Kidney (tissue), 14 donors: Measurements from ENCODE around the gene ZNF827. TPM values are rescaled to one million over a fixed set of nuclear protein-coding genes. Genes with fewer than 3 reads are reported as not detected.

ENCODE experiments used
- DNase-seq, 5 donors: peaks; one replicate each; pipeline ENCODE4 v3.0.0-alpha.2; 2013 to 2020
- FAIRE-seq: peaks from 2 replicates; lab custom pipeline; 2012; peaks lifted over from hg19 to GRCh38; lab: Jason Lieb, UNC
- H3K27ac ChIP-seq, 2 donors: one replicate each; pipeline ENCODE4 v1.7.0; 2013; ENCODE audit warnings: low read depth in 2 of 2, low read length in 2 of 2, inconsistent platforms in 1 of 2
- H3K27me3 ChIP-seq: one replicate; pipeline ENCODE4 v1.7.1; 2013; ENCODE audit warnings: low read length, inconsistent platforms; ENCODE audit not compliant: control insufficient read depth, insufficient read depth
- H3K36me3 ChIP-seq, 3 donors: one replicate each; pipeline versions ENCODE4 v1.7.0 to v1.7.1; 2013; ENCODE audit warnings: low read length in 3 of 3, control low read depth in 1 of 3, inconsistent platforms in 1 of 3; ENCODE audit not compliant: insufficient read depth in 3 of 3, control insufficient read depth in 2 of 3
- H3K4me1 ChIP-seq, 3 donors: one replicate each; pipeline versions ENCODE4 v1.7.0 to v1.7.1; 2013; ENCODE audit warnings: low read length in 3 of 3, inconsistent platforms in 1 of 3, low read depth in 1 of 3; ENCODE audit not compliant: control insufficient read depth in 2 of 3, insufficient read depth in 2 of 3
- H3K4me3 ChIP-seq, 3 donors: one replicate each; pipeline versions ENCODE4 v1.7.0 to v1.8.1; 2013; ENCODE audit warnings: low read length in 3 of 3, control low read depth in 1 of 3, inconsistent platforms in 1 of 3
- H3K9ac ChIP-seq, 3 donors: one replicate each; pipeline versions ENCODE4 v1.7.0 to v1.7.1; 2013; ENCODE audit warnings: low read length in 3 of 3, control low read depth in 1 of 3, inconsistent platforms in 1 of 3
- H3K9me3 ChIP-seq, 3 donors: one replicate each; pipeline versions ENCODE4 v1.7.0 to v1.7.1; 2013; ENCODE audit warnings: low read length in 3 of 3, control low read depth in 1 of 3, inconsistent platforms in 1 of 3; ENCODE audit not compliant: control insufficient read depth in 2 of 3, insufficient read depth in 1 of 3
- intact Hi-C: fragments of 100-400 bp; cut with DNase I; formaldehyde crosslinking; loops from one replicate; pipeline ENCODE4 v1.11.1; 2022
- polyA plus RNA-seq: library from polyadenylated mRNA; stranded (reverse); fragments of 350-450 nt; fragmentation: Illumina TruSeq; extraction: RNeasy Lipid Tissue Mini Kit (QIAGEN cat#74804); gene quantifications from one replicate; pipeline ENCODE4 v1.2.3, GENCODE V29; 2014; ENCODE audit warnings: low read depth, low replicate concordance; ENCODE audit not compliant: insufficient read depth
- total RNA-seq: library from RNA; stranded (reverse); fragmentation: NEBNext Ultra II Directional; extraction: Animal tissue kit (Norgen Biotek cat#: 25700); gene quantifications from one replicate; pipeline ENCODE4 v1.2.1, GENCODE V29; 2021
- TF ChIP-seq, protein P1 (sequence below): IDR thresholded peaks from 3 replicates; pipeline ENCODE4 v1.5.1; 2012; ENCODE audit warnings: mild to moderate bottlenecking, moderate library complexity, borderline replicate concordance; ENCODE audit not compliant: insufficient read depth; ENCODE audit errors: extremely low read depth
- donor health status: control.
- donor health status: control.
- donor health status: control.
- donor health status: control.
- donor health status: control.
- donor health status: DM: yes; HTN: yes; CAD: no.
- donor health status: Normal renal cell carcinoma (clear cell type).

Gene ZNF827
- total and polyA plus RNA-seq, 2 donors from 2014 or later: 3.5 to 22.6 TPM

DNA sequence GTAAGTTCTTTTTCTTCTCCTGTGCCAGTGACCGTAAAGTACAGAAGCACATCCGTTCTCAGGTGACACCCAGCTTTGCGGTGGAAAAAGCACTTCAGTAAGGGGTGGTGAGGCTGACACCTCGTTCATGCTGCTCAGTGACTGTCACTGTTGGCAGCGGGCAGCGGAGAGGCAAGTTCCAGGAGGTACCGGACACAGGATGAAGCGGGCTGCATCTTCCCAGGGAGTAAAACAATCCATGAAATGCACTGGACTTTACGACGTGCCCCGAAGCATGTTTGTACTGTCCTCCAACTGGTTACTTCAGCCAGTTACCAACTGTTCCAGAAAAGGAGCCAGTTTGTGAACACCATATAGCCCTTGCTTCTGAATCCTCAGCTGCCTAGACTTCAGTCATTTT is 110.7 kb downstream of the ZNF827 start:
- TF ChIP-seq, protein P1, sequence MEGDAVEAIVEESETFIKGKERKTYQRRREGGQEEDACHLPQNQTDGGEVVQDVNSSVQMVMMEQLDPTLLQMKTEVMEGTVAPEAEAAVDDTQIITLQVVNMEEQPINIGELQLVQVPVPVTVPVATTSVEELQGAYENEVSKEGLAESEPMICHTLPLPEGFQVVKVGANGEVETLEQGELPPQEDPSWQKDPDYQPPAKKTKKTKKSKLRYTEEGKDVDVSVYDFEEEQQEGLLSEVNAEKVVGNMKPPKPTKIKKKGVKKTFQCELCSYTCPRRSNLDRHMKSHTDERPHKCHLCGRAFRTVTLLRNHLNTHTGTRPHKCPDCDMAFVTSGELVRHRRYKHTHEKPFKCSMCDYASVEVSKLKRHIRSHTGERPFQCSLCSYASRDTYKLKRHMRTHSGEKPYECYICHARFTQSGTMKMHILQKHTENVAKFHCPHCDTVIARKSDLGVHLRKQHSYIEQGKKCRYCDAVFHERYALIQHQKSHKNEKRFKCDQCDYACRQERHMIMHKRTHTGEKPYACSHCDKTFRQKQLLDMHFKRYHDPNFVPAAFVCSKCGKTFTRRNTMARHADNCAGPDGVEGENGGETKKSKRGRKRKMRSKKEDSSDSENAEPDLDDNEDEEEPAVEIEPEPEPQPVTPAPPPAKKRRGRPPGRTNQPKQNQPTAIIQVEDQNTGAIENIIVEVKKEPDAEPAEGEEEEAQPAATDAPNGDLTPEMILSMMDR: no peak
- intact Hi-C loops: no loop called here
- Histone ChIP-seq H3K4me1 (no peaks in the 10 kb centered on the region), H3K27ac (no peak overlapping the region), H3K9ac (no peak overlapping the region), H3K27me3 (no peaks in the 10 kb centered on the region), H3K4me3 (no peak overlapping the region), H3K36me3 (peaks cover 0 to 3% (median 0%) of the 10 kb centered on the region in 3 donors), H3K9me3 (no peaks in the 10 kb centered on the region)
- DNase-seq (peak in 1 of 5 donors; percentile 27), FAIRE-seq (no peak)

DNA sequence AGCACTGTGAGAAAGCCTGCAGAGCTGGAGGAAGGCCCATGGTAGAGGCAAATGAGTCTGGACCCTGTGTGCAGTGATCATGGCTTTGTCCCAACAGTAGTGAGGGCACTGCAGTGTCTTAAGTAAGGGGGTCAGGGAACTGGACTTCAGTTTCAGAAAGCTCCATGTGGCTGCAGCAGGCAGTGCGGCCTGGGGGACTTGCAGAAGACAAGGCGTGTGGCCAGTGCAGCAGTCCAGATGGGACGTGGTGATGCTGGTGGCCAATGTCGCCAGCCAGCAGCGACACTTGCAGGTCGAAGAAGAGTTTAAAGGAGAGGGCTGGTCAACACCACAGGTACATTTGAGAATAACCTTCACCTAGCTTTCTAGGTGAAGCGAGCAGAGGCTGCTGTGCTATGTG is 113.4 kb downstream of the ZNF827 start:
- TF ChIP-seq, protein P1: no peak
- H3K27ac ChIP-seq: no peak overlapping the region
- no peak for DNase-seq
- H3K36me3 ChIP-seq: peaks cover 0 to 3% (median 0%) of the 10 kb centered on the region in 3 donors
- H3K4me3 ChIP-seq: no peak overlapping the region
- intact Hi-C loops: no loop called here
- no peak overlapping the region for H3K9ac ChIP-seq
- FAIRE-seq: no peak
- no peaks in the 10 kb centered on the region for H3K27me3 ChIP-seq
- H3K4me1 ChIP-seq: peaks cover 0 to 6% (median 0%) of the 10 kb centered on the region in 3 donors
- no peaks in the 10 kb centered on the region for H3K9me3 ChIP-seq

DNA sequence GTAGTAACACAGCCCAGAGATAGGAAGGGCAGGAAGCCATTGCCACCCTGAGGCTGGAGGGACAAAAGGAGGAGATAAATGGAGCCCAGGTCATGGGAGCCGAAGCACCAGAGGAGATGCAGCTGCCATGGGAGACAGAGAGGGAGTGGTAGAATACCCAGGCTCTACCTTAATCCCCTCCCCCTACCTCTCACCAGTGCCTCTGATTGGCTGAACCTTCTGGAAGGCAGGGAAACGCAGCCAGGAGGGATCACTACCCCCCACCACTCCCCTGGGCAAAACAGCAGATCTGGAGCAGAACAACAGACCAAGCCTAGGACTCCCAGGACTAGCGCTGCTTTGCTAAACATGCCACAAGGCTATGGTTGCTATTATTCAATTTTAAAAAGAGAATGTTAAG is 114.2 kb downstream of the ZNF827 start:
- no peaks in the 10 kb centered on the region for H3K9me3 ChIP-seq
- no peak for FAIRE-seq
- no peak overlapping the region for H3K9ac ChIP-seq
- H3K27ac ChIP-seq: no peak overlapping the region
- TF ChIP-seq, protein P1: no peak
- H3K36me3 ChIP-seq: peaks cover 0 to 3% (median 0%) of the 10 kb centered on the region in 3 donors
- DNase-seq: no peak
- intact Hi-C loops: no loop called here
- peaks cover 0 to 6% (median 0%) of the 10 kb centered on the region in 3 donors for H3K4me1 ChIP-seq
- no peaks in the 10 kb centered on the region for H3K27me3 ChIP-seq
- no peak overlapping the region for H3K4me3 ChIP-seq

DNA sequence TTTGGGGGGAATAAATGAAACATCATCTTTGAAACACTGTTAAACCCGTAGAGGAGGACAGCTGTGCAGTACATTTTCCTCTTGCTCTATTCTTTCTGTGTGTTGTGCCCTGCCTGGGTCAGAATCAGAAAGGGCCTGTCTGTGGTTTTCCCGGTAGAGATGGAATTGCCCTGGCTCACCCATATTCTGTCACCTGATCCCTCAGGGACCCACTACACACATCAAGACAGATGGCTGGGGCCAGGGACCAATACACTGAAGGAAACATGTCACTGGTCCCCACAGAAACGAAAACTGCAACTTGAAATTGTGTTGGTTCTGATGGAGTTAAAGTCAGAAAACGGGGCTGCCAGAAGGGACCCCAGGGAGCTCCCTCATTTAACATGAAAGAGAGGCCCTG is 114.9 kb downstream of the ZNF827 start:
- no peak overlapping the region for H3K27ac ChIP-seq
- no peak overlapping the region for H3K4me3 ChIP-seq
- intact Hi-C loops: no loop called here
- TF ChIP-seq, protein P1: no peak
- no peak overlapping the region for H3K9ac ChIP-seq
- H3K36me3 ChIP-seq: peaks cover 0 to 3% (median 0%) of the 10 kb centered on the region in 3 donors
- no peaks in the 10 kb centered on the region for H3K9me3 ChIP-seq
- DNase-seq (no peak), FAIRE-seq (no peak)
- H3K4me1 ChIP-seq: peaks cover 0 to 6% (median 0%) of the 10 kb centered on the region in 3 donors
- no peaks in the 10 kb centered on the region for H3K27me3 ChIP-seq
